Fibroblast of pulmonary artery (primary cell): ENCODE results near the gene PANK2.

Experiments used
- DNase-seq: peaks from one replicate; pipeline ENCODE4 v3.0.0-alpha.2; 2010; ENCODE audit warnings: low read depth
- H3K4me3 ChIP-seq: replicated peaks from 2 replicates; pipeline ENCODE4 v1.5.1; 2011; ENCODE audit warnings: low read depth, mild to moderate bottlenecking, control low read depth, low read length, moderate library complexity
- CTCF ChIP-seq: IDR thresholded peaks from 2 replicates; pipeline ENCODE4 v1.5.1; 2011; ENCODE audit warnings: mild to moderate bottlenecking, control low read depth, low read length, inconsistent platforms; ENCODE audit errors: missing control alignments

Gene PANK2

GRCh38 chr20:3847429-3847940 is 41.7 kb upstream of the PANK2 start:
- no peak for TF ChIP-seq CTCF
- H3K4me3 ChIP-seq, result peak overlapping the region; percentile 89
- peak; percentile 14 for DNase-seq

- no peak overlapping the region for H3K4me3 ChIP-seq
- TF ChIP-seq CTCF, result no peak
- no peak for DNase-seq
Measured at GRCh38 chr20:3848565-3848964, 40.6 kb upstream of the PANK2 start.

DNA sequence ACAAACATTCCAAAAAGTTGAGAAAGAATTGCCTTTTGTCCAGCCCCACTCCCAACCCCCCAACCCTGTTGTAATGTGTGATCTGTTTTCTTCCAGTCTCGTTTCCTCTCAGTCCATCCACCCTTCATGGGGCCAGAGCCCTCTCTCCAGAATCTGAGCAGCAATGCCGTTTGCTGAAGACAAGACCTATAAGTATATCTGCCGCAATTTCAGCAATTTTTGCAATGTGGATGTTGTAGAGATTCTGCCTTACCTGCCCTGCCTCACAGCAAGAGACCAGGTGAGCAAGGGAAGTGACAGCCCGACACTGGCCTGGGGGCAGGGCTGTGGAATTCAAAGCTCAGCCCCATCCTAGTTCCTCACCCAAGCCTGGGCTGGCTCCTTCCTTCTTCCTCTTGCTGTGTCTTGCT is 34.7 kb upstream of the PANK2 start:
- TF ChIP-seq CTCF, result no peak

GRCh38 chr20:3857405-3857804 is 31.8 kb upstream of the PANK2 start:
- no peak for TF ChIP-seq CTCF
- DNase-seq, result no peak
- H3K4me3 ChIP-seq, result no peak overlapping the region

More for the DNA sequence above, 34.7 kb upstream of the PANK2 start:
- H3K4me3 ChIP-seq, result no peak overlapping the region
- DNase-seq, result no peak

GRCh38 chr20:3858689-3859088 is 30.5 kb upstream of the PANK2 start:
- TF ChIP-seq CTCF, result no peak
- H3K4me3 ChIP-seq, result no peak overlapping the region
- no peak for DNase-seq

DNA sequence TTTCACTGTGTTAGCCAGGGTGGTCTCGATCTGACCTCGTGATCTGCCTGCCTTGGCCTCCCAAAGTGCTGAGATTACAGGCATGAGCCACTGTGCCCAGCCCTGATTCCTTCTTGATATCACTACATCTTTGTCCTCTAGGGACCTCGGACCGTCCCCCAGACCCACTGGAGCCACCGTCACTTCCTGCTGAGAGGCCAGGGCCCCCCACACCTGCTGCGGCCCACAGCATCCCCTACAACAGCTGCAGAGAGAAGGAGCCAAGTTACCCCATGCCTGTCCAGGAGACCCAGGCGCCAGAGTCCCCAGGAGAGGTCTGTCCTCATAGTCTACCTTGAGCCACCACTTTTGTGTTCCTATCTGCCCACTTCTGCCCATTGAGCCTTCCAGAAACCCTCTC is 28.0 kb upstream of the PANK2 start:
- DNase-seq, result no peak
- TF ChIP-seq CTCF, result no peak
- no peak overlapping the region for H3K4me3 ChIP-seq

DNA sequence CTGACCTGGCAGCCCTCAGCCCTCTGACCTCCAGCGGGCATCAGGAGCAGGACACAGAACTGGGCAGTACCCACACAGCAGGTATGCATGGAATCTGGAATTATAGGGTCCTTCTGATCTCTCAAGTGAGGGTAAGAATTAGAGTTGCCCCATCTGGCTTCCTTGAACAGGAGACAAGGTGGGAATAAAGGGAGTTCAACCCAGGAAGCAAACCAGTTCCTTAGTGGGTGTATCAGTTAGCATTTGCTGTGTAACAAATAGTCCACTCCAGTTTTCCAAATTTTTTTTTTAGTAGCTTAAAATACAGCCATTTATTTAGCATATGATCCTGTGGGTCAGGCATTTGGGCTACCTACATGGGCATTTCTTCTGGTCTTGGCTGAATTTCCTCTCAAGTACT is 26.9 kb upstream of the PANK2 start:
- no peak overlapping the region for H3K4me3 ChIP-seq
- TF ChIP-seq CTCF, result no peak
- DNase-seq, result no peak
